ENCODE measurements around the gene FRG2B.
"Not testable (repeated sequence)": the region's sequence is repeated elsewhere in the genome, so short reads cannot be mapped to it uniquely, and the experiment has no call there.

The FRG2B gene

GRCh38 chr10:133592716-133593115 lies 33.9 kb downstream of the FRG2B start:
- no peak for DNase-seq

GRCh38 chr10:133590970-133591359 lies 35.6 kb downstream of the FRG2B start:
- DNase-seq = no peak

GRCh38 chr10:133590226-133590969 lies 36.2 kb downstream of the FRG2B start:
- no peak for DNase-seq

- DNase-seq = not testable (repeated sequence)
Measured at GRCh38 chr10:133577037-133577436, 49.6 kb downstream of the FRG2B start.
